DMS79 treated with DMSO at 0.1 percent for 48 hours (cell line): ENCODE measurements around the gene ADCY7.
"Not testable (repeated sequence)": the region's sequence is repeated elsewhere in the genome, so short reads cannot be mapped to it uniquely, and the experiment has no call there.

Source experiments
- DNase-seq: peaks from one replicate; lab custom pipeline; 2025; lab: John Stamatoyannopoulos, UW

The ADCY7 gene

DNA sequence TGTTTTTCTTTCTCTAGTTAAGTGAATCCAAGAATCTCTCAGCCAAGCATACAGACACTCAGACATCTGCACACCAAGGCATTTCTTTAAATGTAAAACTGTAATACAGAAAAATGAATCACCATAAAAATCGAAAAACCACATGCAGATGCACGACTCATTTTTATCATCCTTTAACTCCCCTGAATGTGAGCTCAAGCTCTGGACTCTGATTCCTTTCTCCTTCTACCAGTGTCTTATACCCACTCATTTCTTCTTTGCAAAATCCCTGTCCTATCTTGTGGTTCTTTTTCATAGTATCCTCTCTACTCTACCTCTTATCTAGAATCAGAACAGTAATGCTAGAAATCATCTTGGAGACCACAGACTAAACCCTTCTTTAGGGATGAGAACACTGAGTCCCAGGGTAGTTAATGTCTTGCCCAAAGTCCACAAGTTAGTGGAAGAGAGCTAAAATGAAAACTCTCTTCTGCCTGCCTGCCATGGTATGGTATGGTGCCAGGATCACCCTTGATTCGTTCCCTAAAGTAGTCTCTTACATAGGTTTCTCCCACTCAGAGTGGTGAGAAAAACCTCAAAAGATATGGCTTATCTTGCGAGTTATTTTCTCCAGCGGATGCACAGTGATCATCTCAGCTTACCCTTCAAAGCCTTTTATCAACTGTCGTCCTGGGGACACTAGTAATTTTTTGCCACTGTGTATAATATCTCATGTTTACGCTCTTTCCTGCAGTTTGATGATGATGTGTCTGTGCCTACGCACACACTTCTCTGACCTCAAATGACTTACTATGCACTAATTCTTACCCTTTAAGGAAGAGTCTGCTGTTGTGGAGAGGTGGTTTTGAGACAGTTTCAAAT, 72.2 kb downstream of the ADCY7 start:
- DNase-seq = no peak

- DNase-seq = no peak
Measured at GRCh38 chr16:50340578-50340977, 74.2 kb downstream of the ADCY7 start.

GRCh38 chr16:50343566-50343965, 77.2 kb downstream of the ADCY7 start:
- DNase-seq = not testable (repeated sequence)

DNA sequence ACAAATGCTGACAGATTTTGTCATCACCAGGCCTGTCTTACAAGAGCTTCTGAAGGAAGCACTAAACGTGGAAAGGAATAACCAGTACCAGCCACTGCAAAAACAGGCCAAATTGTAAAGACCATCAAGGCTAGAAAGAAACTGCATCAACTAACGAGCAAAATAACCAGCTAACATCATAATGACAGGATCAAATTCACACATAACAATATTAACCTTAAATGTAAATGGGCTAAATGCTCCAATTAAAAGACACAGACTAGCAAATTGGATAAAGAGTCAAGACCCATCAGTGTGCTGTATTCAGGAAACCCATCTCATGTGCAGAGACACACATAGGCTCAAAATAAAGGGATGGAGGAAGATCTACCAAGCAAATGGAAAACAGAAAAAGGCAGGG, 78.9 kb downstream of the ADCY7 start:
- not testable (repeated sequence) for DNase-seq

DNA sequence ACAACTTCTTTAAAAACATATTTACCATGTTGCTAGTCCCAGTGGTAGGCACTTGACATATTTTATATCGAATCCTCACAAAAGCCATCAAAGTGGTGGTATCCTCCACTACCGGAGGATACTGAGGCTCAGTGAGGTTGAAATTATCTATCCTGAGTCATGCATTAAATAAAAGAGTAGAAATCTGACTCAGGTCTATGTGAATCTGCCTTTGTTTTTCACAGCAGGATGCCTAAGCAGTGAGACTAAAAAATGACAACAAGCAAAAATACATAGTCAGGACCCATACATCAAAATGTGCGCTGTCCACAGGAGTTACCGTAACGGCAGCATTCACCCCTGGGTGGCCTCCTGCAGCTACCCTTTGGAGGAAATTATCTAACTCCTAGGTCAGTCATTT, 84.8 kb downstream of the ADCY7 start:
- DNase-seq = no peak

DNA sequence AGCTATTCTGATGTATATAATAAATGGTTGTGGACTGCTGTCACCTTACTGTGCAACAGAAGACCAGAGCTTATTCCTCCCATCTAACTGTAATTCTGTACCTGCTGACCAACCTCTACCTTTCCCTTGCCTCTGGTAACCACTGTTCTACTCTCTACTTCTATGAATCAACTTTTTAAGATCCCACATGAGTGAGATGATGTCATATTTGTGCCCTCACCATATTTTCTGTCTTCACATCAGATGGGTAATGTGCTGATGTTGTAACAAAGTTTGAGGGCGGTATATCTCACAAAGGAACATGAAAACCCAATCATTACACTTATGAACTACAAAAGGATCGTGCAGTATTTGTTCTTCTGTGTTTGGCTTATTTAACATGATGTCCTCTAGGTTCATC, 85.6 kb downstream of the ADCY7 start:
- no peak for DNase-seq

GRCh38 chr16:50354082-50354481, 87.7 kb downstream of the ADCY7 start:
- no peak for DNase-seq

DNA sequence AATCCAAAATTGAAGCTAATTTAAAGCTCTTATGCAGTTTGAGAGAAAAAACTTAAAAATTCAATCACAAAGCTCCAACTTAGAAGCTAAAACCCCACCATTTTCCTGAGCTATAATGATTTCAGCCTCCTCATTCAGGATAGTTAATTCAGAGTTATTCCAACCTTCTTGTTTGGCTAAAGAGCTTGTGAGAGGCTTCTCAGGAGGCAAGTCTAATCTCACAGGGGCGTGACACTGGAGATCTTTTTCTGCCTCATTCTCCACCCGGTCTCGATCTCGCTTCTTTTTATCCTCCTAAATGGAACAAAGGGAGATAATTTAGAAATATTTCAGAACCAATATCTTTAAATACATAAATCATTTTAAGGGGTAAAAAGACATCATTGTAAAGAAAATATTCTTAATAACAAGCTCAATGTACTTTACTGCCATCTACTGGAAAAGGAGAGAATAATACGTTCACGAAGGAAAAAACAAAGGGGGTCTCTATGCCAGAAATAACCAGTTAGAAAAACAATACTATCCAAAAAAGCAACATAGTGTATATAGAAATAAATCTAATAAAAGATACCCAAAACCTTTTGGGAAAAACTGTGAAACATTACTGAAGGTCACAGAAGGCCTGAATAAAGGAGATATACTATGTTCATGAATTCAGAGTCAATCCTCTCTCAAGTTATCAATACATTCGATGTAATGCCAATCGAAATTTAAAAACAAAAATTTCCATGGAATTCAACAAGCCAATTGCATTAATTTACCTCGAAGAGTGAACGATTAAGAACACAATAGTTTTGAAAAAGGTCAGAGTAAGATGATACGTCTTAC, 88.5 kb downstream of the ADCY7 start:
- no peak for DNase-seq

DNA sequence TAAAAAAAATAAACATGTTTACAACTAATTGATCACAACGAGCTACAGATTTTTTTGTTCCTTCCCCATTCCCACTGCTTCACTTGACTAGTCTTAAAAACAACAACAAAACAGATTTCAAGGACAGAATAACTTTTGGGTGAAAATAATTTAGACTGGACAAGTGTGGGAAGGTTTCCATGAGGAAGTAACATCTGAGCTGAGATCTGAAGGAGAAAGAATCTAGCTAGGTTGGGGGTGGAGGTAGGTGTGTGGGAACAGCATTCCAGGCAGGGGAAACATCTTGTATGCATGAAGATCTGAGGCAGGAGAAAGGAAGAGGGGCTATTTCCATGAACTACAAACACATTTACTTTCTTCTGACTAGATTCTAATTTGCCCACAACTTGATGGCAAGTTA, 93.3 kb downstream of the ADCY7 start:
- no peak for DNase-seq

DNA sequence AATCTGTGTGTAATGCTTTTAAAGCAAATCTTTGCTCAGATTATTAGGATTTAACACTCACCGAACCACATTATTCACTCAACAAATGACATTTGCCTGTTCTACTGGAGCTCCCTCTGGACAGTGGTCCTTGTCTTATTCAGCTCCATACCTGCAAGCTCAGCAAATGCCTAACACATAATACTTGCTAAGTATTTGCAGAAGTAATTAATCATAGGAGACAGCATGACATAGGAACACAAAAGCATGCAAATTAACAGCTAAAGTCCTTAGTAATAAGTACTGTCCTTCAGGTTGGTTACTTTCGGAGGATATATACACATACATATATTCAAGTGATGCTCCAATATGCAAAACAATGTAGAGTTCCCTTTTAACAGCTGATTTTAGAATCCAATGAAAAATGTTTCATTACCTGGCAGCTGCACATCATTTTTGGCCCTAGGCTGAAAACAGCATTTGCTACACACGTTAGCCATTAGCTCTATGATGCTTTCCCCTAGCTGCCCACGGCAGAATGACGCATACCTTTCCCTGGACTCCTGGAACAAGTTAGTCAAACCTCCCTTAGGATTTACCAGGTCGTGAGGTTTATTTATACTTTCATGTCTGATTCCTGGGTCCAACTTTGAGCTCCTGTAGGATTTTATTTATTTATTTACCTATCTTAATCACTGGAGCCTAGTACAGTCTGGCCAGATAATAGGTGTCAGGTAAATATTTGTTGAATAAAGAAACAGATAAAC, 93.9 kb downstream of the ADCY7 start:
- DNase-seq = no peak

DNA sequence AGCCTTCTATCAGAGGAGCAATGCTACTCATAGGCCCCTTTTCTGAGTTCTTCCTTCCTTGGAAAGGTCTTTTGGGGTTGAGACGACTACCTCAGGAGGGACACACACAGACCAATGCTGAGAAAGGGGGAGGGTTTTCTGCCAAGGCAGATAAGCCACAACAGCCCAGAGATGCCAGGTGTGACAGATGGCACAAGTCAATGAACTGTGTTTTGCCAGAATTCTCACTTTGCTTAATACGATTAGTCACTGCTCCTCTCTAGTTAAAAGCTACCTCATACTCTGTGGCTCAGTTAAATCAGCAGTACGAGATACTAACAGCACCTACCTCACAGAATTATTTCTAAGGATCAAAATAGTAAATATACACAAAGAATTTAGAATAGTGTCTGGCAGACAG, 94.4 kb downstream of the ADCY7 start:
- no peak for DNase-seq

DNA sequence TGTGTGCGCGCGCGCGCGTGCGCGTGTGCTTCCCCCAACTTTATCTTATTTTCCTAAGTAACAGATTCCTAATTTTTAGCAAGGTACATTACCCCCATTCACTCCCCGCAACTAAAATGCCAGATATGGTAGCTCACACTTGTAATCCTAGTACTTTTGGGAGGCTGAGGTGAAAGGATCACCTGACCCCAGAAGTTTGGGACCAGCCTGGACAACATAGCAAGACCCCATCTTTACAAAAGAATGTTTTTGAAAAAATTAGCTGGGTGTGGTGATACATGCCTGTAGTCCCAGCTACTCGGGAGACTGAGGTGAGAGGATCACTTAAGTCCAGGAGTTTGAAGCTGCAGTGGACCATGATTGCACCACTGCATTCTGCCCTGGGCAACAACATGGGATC, 97.3 kb downstream of the ADCY7 start:
- no peak for DNase-seq

DNA sequence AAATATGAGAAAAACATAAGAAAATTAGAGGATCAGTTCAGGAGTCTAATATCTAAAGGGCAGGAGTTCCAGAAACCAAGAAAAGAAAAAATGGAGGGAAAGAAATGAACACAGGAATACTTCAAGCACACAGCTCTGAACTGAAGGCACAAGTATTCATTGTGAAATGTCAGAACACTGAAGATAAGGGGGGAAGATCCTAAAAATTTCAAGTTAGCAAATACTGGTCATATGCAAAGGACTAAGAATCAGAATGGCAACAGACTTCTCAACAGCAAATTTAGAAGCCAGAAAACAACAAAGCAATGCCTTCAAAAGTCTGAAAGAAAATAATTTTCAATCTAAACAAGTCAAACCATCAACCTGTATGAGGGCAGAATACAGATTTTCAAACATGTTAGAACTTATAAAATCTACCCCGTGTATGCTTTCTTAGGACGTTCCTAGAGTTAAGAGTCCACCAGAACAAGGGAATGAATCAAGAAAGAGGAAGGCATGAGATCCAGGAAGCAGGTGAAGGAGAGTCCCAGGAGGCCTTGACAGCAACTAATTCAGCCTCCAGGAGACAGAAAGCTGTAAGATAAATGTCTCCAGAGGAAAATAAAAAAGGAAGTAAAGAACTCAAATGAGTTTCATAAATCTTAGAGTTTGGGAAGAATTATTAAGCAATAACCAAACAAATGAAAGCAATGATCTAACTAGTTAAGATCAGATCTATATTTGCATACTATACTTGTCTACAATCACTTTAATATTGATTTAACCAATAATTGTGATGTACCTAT, 99.6 kb downstream of the ADCY7 start:
- no peak for DNase-seq
